ENCODE data around the gene KIF1B.

DNA sequence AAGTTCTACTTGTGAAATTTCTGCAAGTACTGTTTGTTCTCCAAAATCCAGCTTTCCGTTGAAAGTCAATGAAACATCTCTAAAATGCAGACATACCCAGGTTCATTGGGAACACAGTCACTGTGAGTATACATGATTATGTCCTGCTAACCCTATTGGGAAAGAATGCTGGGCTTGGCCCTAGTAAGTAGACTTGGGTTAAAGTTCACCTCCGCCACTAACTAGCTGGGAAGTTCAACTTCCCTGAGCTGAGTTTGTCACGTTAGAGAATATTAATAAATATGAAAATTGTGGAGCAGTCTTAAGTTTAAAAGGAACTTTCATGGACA lies 178.0 kb downstream of the KIF1B start:
- TF ChIP-seq, protein P1, sequence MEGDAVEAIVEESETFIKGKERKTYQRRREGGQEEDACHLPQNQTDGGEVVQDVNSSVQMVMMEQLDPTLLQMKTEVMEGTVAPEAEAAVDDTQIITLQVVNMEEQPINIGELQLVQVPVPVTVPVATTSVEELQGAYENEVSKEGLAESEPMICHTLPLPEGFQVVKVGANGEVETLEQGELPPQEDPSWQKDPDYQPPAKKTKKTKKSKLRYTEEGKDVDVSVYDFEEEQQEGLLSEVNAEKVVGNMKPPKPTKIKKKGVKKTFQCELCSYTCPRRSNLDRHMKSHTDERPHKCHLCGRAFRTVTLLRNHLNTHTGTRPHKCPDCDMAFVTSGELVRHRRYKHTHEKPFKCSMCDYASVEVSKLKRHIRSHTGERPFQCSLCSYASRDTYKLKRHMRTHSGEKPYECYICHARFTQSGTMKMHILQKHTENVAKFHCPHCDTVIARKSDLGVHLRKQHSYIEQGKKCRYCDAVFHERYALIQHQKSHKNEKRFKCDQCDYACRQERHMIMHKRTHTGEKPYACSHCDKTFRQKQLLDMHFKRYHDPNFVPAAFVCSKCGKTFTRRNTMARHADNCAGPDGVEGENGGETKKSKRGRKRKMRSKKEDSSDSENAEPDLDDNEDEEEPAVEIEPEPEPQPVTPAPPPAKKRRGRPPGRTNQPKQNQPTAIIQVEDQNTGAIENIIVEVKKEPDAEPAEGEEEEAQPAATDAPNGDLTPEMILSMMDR (IDR thresholded peaks at IDR 0.05): no peak
- TF ChIP-seq REST (IDR thresholded peaks at IDR 0.05; ENCODE audit: insufficient read depth in 1 of 2, low read depth in 2 of 2, low read length in 1 of 2) (no peak), POLR2AphosphoS5 (IDR thresholded peaks at IDR 0.05; ENCODE audit: low read depth, low read length) (no peak), SIN3A (IDR thresholded peaks at IDR 0.05; ENCODE audit: borderline replicate concordance, insufficient read depth, low read depth, low read length) (no peak), TCF7L2 (IDR thresholded peaks at IDR 0.05; ENCODE audit: low read depth, low read length) (no peak)

All from Panc1 (cell line).